Fibroblast of lung (primary cell): ENCODE data around the gene WWOX.

Source experiments
- CTCF ChIP-seq, 2 donors: IDR thresholded peaks in 1 of 2; conservative IDR thresholded peaks in 1 of 2; 1 replicate in 1 of 2; 2 replicates in 1 of 2; pipeline ENCODE4 v1.5.1; 2011 to 2012; ENCODE audit warnings: low read length in 2 of 2, control low read depth in 1 of 2, inconsistent platforms in 1 of 2, low read depth in 1 of 2, mild to moderate bottlenecking in 1 of 2
- EZH2 ChIP-seq: IDR thresholded peaks from 2 replicates; pipeline ENCODE4 v1.5.1; 2012; ENCODE audit warnings: low read length, control low read depth, mild to moderate bottlenecking; ENCODE audit errors: missing control alignments

GRCh38 chr16:78684030-78684611 lies 584.7 kb downstream of the WWOX start:
- no peak for TF ChIP-seq CTCF (conservative IDR thresholded peaks at IDR 0.05 in 1 of 2, IDR thresholded peaks at IDR 0.05 in 1 of 2; ENCODE audit: low read depth in 1 of 2, low read length in 2 of 2)
- TF ChIP-seq EZH2: no peak
